HepG2 (cell line): Measurements from ENCODE around the gene NDUFB7. TPM values are rescaled to one million over a fixed set of nuclear protein-coding genes. Genes with fewer than 3 reads are reported as not detected.

Experiments
- DMAP1 ChIP-seq: IDR thresholded peaks from 2 replicates; pipeline ENCODE4 v1.6.1; 2016
- FOXA3 ChIP-seq: IDR thresholded peaks from 2 replicates; pipeline ENCODE4 v1.6.1; 2016; ENCODE audit warnings: missing genetic modification reagents, missing compliant biosample characterization
- HNF1B ChIP-seq: sonication (generic); formaldehyde crosslinking; IDR thresholded peaks from 2 replicates; pipeline ENCODE4 v1.5.1; 2020; ENCODE audit warnings: mild to moderate bottlenecking, moderate library complexity, missing genetic modification reagents
- KMT2A ChIP-seq: sonication (generic); formaldehyde crosslinking; IDR thresholded peaks from 2 replicates; pipeline ENCODE4 v1.4.0; 2020; ENCODE audit warnings: missing genetic modification reagents
- RFX1 ChIP-seq: fragments of 450-650 bp; IDR thresholded peaks from 2 replicates; pipeline ENCODE4 v1.6.1; 2017
- RXRA ChIP-seq: sonication (generic); formaldehyde crosslinking; IDR thresholded peaks from 2 replicates; pipeline ENCODE4 v1.5.1; 2020; ENCODE audit warnings: missing genetic modification reagents
- SAP130 ChIP-seq: IDR thresholded peaks from 2 replicates; pipeline ENCODE4 v1.6.1; 2016; ENCODE audit warnings: low read depth
- SP5 ChIP-seq: IDR thresholded peaks from 2 replicates; pipeline ENCODE4 v1.6.1; 2016; ENCODE audit warnings: low read depth, borderline replicate concordance
- ZBTB44 ChIP-seq: sonication (generic); formaldehyde crosslinking; IDR thresholded peaks from 2 replicates; pipeline ENCODE4 v1.4.0; 2020; ENCODE audit warnings: missing genetic modification reagents
- ZNF10 ChIP-seq: sonication (generic); formaldehyde crosslinking; IDR thresholded peaks from 2 replicates; pipeline ENCODE4 v1.4.0; 2020; ENCODE audit warnings: mild to moderate bottlenecking, low read depth, missing genetic modification reagents, borderline replicate concordance
- ZNF354B ChIP-seq: sonication (generic); formaldehyde crosslinking; IDR thresholded peaks from 2 replicates; pipeline ENCODE4 v1.8.0; 2022; ENCODE audit warnings: mild to moderate bottlenecking, missing genetic modification reagents
- ZNF605 ChIP-seq: sonication (generic); formaldehyde crosslinking; IDR thresholded peaks from 2 replicates; pipeline ENCODE4 v1.8.0; 2022; ENCODE audit warnings: mild to moderate bottlenecking, missing genetic modification reagents
- ZNF761 ChIP-seq: sonication (generic); formaldehyde crosslinking; conservative IDR thresholded peaks from 2 replicates; pipeline ENCODE4 v1.4.0; 2020; ENCODE audit warnings: mild to moderate bottlenecking, missing genetic modification reagents
- polyA plus RNA-seq, 8 experiments: library from polyadenylated mRNA; depleted of rRNA in 3 of 8; stranded (reverse) in 7 of 8; unstranded in 1 of 8; fragments of >200 nt; fragmentation: Illumina TruSeq in 4 of 8; extraction: Trizol in 4 of 8; gene quantifications; 2 replicates each; pipeline versions ENCODE4 v1.2.1 to v1.2.3, GENCODE V29; 2011 to 2016; ENCODE audit warnings: low read depth in 4 of 8, missing spikeins in 1 of 8, mixed read lengths in 1 of 8; ENCODE audit not compliant: insufficient read depth in 1 of 8
- total RNA-seq, 5 experiments: library from RNA; depleted of rRNA; stranded (reverse); fragments of >200 nt; fragmentation: Illumina TruSeq; extraction: Trizol; gene quantifications; 2 replicates each; pipeline ENCODE4 v1.2.3, GENCODE V29; 2016; ENCODE audit warnings: low read depth in 1 of 5
- TF ChIP-seq, protein P1 (sequence below): sonication (generic); formaldehyde crosslinking; IDR thresholded peaks from 2 replicates; pipeline ENCODE4 v1.4.0; 2020; ENCODE audit warnings: missing genetic modification reagents
- TF ChIP-seq, protein P2 (sequence below): sonication (generic); formaldehyde crosslinking; IDR thresholded peaks from 2 replicates; pipeline ENCODE4 v1.4.0; 2020; ENCODE audit warnings: missing genetic modification reagents, borderline replicate concordance
- TF ChIP-seq, protein P3 (sequence below): sonication (generic); formaldehyde crosslinking; IDR thresholded peaks from 2 replicates; pipeline ENCODE4 v1.4.0; 2020; ENCODE audit warnings: missing genetic modification reagents

Gene NDUFB7
- total and polyA plus RNA-seq, 2 of the 13 experiments (the other 11 are each of a cell fraction or from before 2014, with no cell fraction given): 156 to 198 TPM

DNA sequence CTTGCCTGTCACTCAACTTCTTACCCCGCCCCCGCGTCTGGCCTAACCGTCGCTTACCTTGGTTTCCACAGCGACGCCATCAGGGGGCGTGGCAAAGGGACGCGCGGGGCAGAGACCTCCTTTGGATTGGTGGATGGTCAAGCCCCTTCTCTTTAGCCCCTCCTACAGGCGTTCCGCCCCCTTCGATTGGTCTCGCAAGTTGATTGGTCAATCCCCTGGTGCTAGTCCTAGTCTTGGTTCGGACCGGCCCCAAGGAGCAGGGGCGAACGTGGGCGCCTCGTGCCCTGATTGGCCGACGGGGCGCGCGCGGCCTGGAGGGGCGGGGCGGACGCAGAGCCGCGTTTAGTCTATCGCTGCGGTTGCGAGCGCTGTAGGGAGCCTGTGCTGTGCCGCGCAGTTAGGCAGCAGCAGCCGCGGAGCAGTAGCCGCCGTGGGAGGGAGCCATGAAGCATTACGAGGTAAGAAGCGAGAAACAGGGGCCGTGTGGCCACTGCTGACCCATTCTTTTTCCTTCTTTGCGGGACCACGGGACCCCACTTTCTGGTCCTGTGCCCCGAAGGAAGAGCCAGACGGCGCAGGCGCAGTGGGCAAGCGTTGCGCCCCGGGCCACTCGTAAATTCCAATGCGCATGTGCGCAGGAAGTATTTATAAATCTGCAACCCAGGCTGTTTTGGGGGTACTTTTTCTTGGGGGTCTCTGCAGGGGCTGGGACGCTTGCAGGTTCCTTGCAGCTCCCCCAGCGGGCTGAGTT, 42.4 kb downstream of the NDUFB7 start, which contains the start of gene TECR (continued):
- TF ChIP-seq, protein P1, sequence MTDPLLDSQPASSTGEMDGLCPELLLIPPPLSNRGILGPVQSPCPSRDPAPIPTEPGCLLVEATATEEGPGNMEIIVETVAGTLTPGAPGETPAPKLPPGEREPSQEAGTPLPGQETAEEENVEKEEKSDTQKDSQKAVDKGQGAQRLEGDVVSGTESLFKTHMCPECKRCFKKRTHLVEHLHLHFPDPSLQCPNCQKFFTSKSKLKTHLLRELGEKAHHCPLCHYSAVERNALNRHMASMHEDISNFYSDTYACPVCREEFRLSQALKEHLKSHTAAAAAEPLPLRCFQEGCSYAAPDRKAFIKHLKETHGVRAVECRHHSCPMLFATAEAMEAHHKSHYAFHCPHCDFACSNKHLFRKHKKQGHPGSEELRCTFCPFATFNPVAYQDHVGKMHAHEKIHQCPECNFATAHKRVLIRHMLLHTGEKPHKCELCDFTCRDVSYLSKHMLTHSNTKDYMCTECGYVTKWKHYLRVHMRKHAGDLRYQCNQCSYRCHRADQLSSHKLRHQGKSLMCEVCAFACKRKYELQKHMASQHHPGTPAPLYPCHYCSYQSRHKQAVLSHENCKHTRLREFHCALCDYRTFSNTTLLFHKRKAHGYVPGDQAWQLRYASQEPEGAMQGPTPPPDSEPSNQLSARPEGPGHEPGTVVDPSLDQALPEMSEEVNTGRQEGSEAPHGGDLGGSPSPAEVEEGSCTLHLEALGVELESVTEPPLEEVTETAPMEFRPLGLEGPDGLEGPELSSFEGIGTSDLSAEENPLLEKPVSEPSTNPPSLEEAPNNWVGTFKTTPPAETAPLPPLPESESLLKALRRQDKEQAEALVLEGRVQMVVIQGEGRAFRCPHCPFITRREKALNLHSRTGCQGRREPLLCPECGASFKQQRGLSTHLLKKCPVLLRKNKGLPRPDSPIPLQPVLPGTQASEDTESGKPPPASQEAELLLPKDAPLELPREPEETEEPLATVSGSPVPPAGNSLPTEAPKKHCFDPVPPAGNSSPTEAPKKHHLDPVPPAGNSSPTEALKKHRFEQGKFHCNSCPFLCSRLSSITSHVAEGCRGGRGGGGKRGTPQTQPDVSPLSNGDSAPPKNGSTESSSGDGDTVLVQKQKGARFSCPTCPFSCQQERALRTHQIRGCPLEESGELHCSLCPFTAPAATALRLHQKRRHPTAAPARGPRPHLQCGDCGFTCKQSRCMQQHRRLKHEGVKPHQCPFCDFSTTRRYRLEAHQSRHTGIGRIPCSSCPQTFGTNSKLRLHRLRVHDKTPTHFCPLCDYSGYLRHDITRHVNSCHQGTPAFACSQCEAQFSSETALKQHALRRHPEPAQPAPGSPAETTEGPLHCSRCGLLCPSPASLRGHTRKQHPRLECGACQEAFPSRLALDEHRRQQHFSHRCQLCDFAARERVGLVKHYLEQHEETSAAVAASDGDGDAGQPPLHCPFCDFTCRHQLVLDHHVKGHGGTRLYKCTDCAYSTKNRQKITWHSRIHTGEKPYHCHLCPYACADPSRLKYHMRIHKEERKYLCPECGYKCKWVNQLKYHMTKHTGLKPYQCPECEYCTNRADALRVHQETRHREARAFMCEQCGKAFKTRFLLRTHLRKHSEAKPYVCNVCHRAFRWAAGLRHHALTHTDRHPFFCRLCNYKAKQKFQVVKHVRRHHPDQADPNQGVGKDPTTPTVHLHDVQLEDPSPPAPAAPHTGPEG (CRISPR knock-in tag): no peak
- TF ChIP-seq RXRA (CRISPR knock-in tag) (peak; percentile 72; the same call in 1 of the 2 replicates), HNF1B (peak; percentile 89), ZNF354B (CRISPR knock-in tag) (no peak), ZNF761 (CRISPR knock-in tag) (peak; percentile 83), KMT2A (CRISPR knock-in tag) (peak; percentile 70), ZNF605 (peak; percentile 95), SAP130 (CRISPR knock-in tag) (peak; percentile 88), RFX1 (peak; percentile 87), SP5 (peak; percentile 73), ZNF10 (CRISPR knock-in tag) (no peak), DMAP1 (CRISPR knock-in tag) (peak; percentile 75), ZBTB44 (CRISPR knock-in tag) (no peak), FOXA3 (CRISPR knock-in tag) (0 out of 2 replicates have a peak, but pooled peaks have one; percentile 30)
- TF ChIP-seq, protein P2, sequence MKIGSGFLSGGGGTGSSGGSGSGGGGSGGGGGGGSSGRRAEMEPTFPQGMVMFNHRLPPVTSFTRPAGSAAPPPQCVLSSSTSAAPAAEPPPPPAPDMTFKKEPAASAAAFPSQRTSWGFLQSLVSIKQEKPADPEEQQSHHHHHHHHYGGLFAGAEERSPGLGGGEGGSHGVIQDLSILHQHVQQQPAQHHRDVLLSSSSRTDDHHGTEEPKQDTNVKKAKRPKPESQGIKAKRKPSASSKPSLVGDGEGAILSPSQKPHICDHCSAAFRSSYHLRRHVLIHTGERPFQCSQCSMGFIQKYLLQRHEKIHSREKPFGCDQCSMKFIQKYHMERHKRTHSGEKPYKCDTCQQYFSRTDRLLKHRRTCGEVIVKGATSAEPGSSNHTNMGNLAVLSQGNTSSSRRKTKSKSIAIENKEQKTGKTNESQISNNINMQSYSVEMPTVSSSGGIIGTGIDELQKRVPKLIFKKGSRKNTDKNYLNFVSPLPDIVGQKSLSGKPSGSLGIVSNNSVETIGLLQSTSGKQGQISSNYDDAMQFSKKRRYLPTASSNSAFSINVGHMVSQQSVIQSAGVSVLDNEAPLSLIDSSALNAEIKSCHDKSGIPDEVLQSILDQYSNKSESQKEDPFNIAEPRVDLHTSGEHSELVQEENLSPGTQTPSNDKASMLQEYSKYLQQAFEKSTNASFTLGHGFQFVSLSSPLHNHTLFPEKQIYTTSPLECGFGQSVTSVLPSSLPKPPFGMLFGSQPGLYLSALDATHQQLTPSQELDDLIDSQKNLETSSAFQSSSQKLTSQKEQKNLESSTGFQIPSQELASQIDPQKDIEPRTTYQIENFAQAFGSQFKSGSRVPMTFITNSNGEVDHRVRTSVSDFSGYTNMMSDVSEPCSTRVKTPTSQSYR: no peak
- TF ChIP-seq, protein P3, sequence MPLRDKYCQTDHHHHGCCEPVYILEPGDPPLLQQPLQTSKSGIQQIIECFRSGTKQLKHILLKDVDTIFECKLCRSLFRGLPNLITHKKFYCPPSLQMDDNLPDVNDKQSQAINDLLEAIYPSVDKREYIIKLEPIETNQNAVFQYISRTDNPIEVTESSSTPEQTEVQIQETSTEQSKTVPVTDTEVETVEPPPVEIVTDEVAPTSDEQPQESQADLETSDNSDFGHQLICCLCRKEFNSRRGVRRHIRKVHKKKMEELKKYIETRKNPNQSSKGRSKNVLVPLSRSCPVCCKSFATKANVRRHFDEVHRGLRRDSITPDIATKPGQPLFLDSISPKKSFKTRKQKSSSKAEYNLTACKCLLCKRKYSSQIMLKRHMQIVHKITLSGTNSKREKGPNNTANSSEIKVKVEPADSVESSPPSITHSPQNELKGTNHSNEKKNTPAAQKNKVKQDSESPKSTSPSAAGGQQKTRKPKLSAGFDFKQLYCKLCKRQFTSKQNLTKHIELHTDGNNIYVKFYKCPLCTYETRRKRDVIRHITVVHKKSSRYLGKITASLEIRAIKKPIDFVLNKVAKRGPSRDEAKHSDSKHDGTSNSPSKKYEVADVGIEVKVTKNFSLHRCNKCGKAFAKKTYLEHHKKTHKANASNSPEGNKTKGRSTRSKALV (CRISPR knock-in tag): no peak
